HEK293T (cell line): ENCODE measurements around the gene ZNF205.

ENCODE experiments used
- BHLHE40 ChIP-seq: fragments of 450-650 bp; IDR thresholded peaks from 2 replicates; pipeline ENCODE4 v1.6.1; 2016; ENCODE audit warnings: mild to moderate bottlenecking, moderate library complexity, borderline replicate concordance
- FOXA1 ChIP-seq: fragments of 450-650 bp; IDR thresholded peaks from 2 replicates; pipeline ENCODE4 v1.6.1; 2016; ENCODE audit warnings: mild to moderate bottlenecking
- FOXM1 ChIP-seq: fragments of 450-650 bp; IDR thresholded peaks from 2 replicates; pipeline ENCODE4 v1.6.1; 2017; ENCODE audit warnings: mild to moderate bottlenecking, borderline replicate concordance
- HDGF ChIP-seq: fragments of 450-650 bp; IDR thresholded peaks from 2 replicates; pipeline ENCODE4 v1.6.1; 2017; ENCODE audit warnings: antibody characterized with exemption, borderline replicate concordance
- LEF1 ChIP-seq: fragments of 450-650 bp; IDR thresholded peaks from 2 replicates; pipeline ENCODE4 v1.6.1; 2017; ENCODE audit warnings: mild to moderate bottlenecking, borderline replicate concordance
- SP1 ChIP-seq: fragments of 450-650 bp; IDR thresholded peaks from 2 replicates; pipeline ENCODE4 v1.6.1; 2017
- SUZ12 ChIP-seq: fragments of 450-650 bp; IDR thresholded peaks from 2 replicates; pipeline ENCODE4 v1.6.1; 2016; ENCODE audit warnings: mild to moderate bottlenecking
- TARDBP ChIP-seq: fragments of 450-650 bp; IDR thresholded peaks from 2 replicates; pipeline ENCODE4 v1.6.1; 2016
- ZNF384 ChIP-seq: fragments of 450-650 bp; IDR thresholded peaks from 2 replicates; pipeline ENCODE4 v1.6.1; 2016

DNA sequence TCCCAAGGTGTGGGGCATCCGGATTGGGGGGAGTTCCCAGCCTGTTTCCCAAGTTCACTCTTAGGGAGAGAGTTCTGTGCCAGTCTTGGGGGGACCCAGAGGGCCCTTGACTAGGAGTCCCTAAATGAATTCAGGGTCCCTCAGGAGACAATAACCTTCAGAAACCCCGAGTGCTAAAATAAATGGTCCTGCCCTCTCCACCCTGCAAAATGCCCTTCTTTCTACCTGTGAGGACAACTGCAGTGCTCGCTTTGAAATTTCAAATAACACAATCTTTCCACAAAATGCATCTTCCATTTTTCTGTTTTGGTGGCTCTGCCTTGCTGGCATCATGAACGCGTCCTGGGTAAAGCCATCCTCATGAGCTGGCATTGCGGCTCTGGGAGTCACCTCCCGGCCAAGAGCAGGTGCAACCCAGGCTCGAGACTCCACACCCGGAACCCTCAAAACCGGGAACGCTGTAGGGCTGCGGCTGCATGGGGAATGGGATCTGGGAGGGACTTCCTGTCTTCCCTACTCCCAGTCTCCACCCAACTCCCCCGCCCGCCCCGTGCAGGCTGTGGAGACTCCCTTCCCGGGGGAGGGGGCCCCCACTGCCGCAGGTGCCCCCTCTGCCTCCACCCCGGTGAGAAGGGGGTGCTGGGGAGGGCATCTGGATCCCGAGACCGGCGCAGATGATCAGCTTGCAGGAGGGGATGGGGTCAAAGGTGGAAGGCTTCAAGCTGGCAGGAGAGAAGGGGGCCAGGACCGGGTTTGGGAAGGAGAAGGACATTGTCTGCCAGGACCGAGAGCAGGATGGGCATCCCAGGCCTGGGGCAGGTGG is at the start of gene ZNF205:
- TF ChIP-seq ZNF384 (no peak), FOXA1 (no peak), TARDBP (no peak), HDGF (no peak), SP1 (no peak), LEF1 (no peak), BHLHE40 (no peak), FOXM1 (0 out of 2 replicates have a peak, but pooled peaks have one; percentile 6), SUZ12 (no peak)
